NCI-H1105 (cell line): ENCODE data around the gene CPZ.

ENCODE experiments used
- DNase-seq: peaks from one replicate; lab custom pipeline; 2025; lab: John Stamatoyannopoulos, UW

The CPZ gene

GRCh38 chr4:8595237-8596087 lies 2.9 kb downstream of the CPZ start:
- no peak for DNase-seq

- no peak for DNase-seq
These were observed 4.3 kb downstream of the CPZ start for GRCh38 chr4:8596891-8597290.

- no peak for DNase-seq
These were observed 4.8 kb downstream of the CPZ start for GRCh38 chr4:8597319-8597718.

- no peak for DNase-seq
These were observed 5.2 kb downstream of the CPZ start for GRCh38 chr4:8597791-8598190.

- no peak for DNase-seq
These were observed 6.0 kb downstream of the CPZ start for GRCh38 chr4:8598391-8599090.

GRCh38 chr4:8599091-8599460 lies 6.5 kb downstream of the CPZ start:
- no peak for DNase-seq

GRCh38 chr4:8599657-8600056 lies 7.1 kb downstream of the CPZ start:
- DNase-seq, result no peak

- no peak for DNase-seq
These were observed 7.7 kb downstream of the CPZ start for GRCh38 chr4:8600266-8600665.

- no peak for DNase-seq
These were observed 8.1 kb downstream of the CPZ start for GRCh38 chr4:8600686-8601085.

GRCh38 chr4:8601086-8601485 lies 8.5 kb downstream of the CPZ start:
- no peak for DNase-seq

- DNase-seq, result no peak
These were observed 9.0 kb downstream of the CPZ start for GRCh38 chr4:8601556-8601955.

GRCh38 chr4:8602686-8603430 lies 10.3 kb downstream of the CPZ start:
- DNase-seq, result no peak

GRCh38 chr4:8603931-8604330 lies 11.4 kb downstream of the CPZ start:
- no peak for DNase-seq

- DNase-seq, result no peak
These were observed 12.7 kb downstream of the CPZ start for GRCh38 chr4:8605289-8605688.

GRCh38 chr4:8606476-8606875 lies 13.9 kb downstream of the CPZ start:
- DNase-seq, result no peak

GRCh38 chr4:8606966-8607365 lies 14.4 kb downstream of the CPZ start:
- no peak for DNase-seq

- no peak for DNase-seq
These were observed 15.3 kb downstream of the CPZ start for GRCh38 chr4:8607603-8608481.

GRCh38 chr4:8608714-8609391 lies 16.3 kb downstream of the CPZ start:
- DNase-seq, result no peak

GRCh38 chr4:8609406-8609805 lies 16.8 kb downstream of the CPZ start:
- no peak for DNase-seq

- no peak for DNase-seq
These were observed 17.3 kb downstream of the CPZ start for GRCh38 chr4:8609824-8610350.
